ENCODE results near the gene CLPTM1L.
"Not testable (repeated sequence)": the region's sequence is repeated elsewhere in the genome, so short reads cannot be mapped to it uniquely, and the experiment has no call there.

The CLPTM1L gene

DNA sequence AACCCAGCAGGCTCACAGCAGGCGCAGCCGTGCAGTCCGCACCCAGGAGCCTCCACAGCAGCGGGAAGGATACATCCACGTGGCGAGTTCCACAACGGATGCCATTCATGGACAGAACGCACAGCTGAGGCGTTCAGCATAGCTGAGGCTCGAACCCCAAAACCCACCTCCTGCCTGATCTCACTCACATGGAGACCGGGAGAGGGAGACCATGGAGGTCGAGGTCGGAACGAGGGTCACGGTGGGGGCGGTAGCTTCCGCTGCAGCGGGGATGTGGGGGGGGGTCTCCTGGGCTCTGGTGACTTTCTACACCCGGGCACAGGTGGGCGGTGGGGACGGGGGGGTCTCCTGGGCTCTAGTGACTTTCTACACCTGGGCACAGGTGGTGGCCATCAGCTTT lies 67.6 kb downstream of the CLPTM1L start:
- DNase-seq = no peak

DNA sequence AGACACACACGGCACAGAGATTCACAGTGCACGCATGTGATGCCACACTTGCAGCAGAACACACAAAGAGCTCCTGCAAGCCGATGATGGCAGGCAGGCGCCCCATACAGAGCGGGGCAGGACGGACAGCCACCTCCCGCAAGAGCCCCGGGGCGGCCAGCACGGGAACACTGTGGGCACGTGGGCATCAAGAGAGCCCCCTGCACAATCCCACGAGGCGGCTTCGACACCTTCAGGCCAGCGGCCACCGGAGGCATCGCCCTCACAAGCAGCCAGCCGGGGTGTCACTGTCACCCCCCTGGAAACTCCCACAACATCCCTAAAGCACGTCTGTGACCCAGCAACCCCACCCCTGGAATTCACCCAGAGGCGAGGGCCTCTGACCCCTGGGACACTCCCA lies 68.0 kb downstream of the CLPTM1L start:
- no peak for DNase-seq

DNA sequence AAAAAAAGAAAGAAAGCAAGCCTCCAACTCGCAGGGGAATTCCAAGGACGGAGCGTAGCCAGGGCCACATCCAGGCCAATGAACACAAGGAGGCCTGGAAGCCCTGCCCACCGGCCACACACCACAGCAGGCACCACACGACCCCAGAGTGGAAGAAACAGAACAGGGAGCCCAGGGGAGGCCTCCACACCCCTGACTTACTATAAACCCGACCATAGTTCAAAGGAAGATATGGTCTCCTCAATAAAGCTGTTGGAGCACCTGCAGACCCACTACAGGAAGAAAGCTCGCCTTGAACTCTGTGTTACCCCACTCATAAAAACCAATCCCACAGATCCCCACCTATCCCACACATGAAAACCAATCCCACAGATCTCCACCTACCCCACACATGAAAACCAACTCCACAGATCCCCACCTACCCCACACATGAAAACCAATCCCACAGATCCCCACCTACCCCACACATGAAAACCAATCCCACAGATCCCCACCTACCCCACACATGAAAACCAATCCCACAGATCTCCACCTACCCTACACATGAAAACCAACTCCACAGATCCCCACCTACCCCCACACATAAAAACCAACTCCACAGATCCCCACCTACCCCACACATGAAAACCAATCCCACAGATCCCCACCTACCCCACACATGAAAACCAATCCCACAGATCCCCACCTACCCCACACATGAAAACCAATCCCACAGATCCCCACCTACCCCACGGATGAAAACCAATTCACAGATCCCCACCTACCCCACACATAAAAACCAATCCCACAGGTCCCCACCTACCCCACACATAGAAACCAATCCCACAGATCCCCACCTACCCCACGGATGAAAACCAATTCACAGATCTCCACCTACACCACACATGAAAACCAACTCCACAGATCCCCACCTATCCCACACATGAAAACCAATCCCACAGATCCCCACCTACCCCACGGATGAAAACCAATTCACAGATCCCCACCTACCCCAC lies 69.2 kb downstream of the CLPTM1L start:
- not testable (repeated sequence) for DNase-seq

DNA sequence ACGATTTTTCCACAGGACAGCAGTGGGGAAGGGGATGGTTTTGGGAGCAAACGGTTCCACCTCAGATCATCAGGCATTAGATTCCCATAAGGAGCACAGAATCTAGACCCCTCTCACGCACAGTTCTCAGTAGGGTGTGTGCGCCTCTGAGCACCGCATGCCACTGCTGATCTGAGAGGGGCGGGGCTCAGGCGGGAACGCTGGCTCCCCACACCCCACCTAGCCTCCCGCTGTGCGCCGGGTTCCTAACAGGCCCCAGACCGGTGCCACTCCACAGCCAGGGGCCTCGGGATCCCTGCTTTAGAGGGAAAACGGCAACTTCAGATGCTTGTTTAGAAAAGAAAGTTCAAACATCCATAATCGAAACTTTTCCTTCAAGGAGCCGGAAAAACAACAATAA lies 70.4 kb downstream of the CLPTM1L start:
- DNase-seq = no peak

DNA sequence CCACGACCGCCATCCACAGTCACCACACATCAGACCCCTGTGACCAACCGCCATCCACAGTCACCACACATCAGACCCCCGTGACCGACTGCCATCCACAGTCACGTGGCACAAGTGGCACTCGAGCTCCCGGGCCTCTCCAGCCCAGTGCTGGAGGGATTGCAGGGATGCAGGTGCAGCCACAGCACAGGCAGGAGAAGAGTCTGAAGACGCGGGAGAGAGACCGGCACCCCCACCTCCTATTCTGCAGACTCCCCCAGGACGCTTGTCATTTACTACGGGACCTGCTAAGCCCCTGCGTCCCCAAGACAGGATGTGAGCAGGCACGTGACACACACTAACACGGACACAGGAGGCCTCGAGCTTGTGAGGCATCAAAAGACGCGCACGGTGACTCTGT lies 71.2 kb downstream of the CLPTM1L start:
- no peak for DNase-seq

DNA sequence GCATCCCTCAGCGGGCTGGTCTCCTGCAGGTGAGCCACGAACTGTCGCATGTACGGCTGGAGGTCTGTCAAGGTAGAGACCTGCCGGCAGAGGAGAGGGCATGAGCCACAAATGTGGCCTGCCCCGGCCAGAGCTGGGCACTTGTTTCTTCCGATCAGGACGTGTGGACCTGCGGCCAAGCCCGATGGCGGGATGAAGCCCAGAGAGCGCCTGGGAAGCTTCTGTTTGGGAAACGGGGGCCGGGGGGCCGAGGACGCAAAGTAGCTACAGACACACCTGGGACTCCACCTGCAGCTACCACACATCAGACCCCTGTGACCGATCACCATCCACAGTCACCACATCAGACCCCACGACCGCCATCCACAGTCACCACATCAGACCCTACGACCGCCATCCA lies 72.7 kb downstream of the CLPTM1L start:
- DNase-seq = no peak

DNA sequence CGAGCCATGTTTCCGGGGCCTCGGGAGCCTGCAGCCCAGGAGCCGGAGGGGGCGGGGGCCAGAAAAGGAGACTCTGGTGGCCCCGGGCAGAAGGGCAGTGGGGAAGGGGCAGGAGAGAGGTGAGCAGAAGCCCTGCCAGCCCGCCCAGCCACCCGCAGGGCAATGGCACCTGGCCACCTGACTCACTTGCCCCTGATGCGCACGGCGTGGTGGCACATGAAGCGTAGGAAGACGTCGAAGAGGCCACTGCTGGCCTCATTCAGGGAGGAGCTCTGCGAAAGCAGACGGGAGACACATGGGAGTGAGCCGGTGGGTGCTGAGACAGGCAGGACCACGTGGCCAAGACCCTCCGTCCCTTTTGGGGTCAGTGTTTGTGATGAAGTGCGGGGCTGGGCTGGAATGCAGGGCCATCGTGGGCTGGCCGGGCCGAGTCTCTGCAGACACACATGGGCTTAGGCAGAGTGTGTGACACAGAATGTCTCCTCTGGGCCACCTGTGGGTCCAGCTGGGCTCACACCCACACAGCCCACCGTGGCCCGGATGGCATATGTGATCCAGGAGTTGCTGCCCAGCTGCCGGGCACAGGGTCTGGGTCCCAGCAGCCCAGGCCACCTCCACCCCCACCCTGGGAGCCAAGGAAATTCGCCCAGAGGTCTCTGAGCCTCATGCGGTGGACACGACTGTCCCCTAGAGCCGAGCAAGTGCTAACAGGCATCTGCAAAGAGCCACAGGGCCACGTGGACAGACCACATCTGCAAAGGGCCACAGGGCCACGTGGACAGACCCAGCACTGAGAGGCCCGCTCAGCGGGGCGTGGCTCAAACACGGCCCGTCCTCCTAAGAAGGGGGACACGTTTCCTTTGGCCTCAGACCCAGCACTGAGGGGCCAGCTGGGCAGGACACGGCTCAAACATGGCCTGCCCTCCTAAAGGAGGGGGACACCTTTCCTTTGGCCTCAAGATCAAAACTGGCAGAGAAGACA lies 73.7 kb downstream of the CLPTM1L start:
- no peak for DNase-seq

DNA sequence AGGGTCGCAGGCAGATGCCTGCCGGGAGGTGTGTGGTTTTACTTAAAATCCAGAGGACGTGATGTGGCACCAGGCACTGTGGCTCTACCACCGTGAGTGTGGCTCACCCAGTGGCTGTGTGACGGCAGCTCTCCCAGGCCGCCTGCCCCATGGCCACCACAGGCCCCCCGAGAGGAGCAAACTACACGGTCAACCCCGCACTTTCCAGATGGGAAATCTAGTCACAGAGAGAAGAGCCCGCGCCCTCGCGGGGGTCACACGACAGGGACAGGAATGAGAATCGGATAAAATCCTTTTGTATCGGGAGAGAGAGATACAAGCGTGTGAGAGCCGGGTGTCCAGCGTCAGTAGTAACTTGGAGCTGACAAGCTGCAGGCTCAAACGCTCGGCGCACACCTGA lies 74.5 kb downstream of the CLPTM1L start:
- no peak for DNase-seq

DNA sequence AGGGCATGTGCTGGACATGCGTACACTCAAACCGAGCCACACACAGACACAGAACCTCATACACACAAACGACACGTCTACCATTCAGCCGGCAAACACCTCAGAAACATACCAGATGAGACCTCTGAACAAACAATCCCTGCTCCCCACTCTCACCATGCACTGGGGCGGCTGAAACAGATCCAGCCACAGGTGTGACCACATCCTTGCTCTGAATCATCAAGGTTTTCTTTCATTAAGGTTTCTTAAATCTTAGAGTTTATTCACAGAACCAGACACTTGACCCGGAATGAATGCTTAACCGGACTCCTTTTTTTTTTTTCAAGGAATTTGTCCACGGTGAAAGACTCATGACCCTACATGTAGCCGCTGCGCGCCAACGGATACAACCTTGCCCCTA lies 76.2 kb downstream of the CLPTM1L start:
- DNase-seq = no peak

DNA sequence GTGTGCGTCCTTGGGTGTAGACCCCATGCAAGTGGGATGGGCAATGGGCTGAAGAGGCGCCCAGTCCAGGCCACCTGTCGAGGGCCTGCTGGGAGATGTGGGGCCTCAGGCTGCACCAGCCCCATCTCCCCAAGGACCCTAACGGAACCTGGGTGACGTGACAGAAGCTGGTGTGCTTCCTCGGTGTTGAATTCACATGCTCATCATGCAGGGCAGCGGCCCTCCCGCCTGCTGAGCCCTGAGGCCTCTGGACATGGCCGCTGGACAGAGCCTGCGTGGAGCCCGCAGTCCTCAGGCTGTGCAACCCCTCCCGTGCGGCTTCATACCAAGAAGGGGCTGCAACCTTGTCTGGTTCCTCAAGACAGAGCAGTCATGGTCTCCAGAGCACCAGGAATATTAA lies 76.8 kb downstream of the CLPTM1L start:
- no peak for DNase-seq

Measured in right kidney (tissue), 1 donor.